CD4-positive, alpha-beta T cell (primary cell): ENCODE results near the gene TENT4A. TPM values are rescaled to one million over a fixed set of nuclear protein-coding genes. Genes with fewer than 3 reads are reported as not detected.

Experiments used
- ATAC-seq: fragments of 200-7000 bp; cut with Tn5 transposase; one replicate; pipeline ENCODE4 v1.10.0; 2022; ENCODE audit warnings: mild to moderate bottlenecking; ENCODE audit not compliant: poor library complexity
- CTCF ChIA-PET: fragments of 350-600 bp; sonication (Branson Sonifier 250); formaldehyde crosslinking; loops from one replicate; lab custom pipeline; 2021; ENCODE audit warnings: antibody characterized with exemption, inconsistent platforms; lab: Charles Lee
- POLR2A ChIA-PET: fragments of 350-600 bp; sonication (Branson Sonifier 250); formaldehyde crosslinking; loops from one replicate; lab custom pipeline; 2021; ENCODE audit warnings: antibody characterized with exemption, inconsistent platforms; lab: Charles Lee
- DNase-seq, 14 experiments: peaks; one replicate each; pipeline ENCODE4 v3.0.0-alpha.2; 2013 to 2020; ENCODE audit warnings: mixed read lengths in 2 of 14
- H3K27ac ChIP-seq, 2 donors: one replicate each; pipeline versions ENCODE4 v1.5.1 to v1.7.0; 2013; ENCODE audit warnings: low read length in 2 of 2, low read depth in 1 of 2, mild to moderate bottlenecking in 1 of 2
- H3K27me3 ChIP-seq, 2 experiments: 1 replicate in 1 of 2; 2 replicates in 1 of 2; pipeline versions ENCODE4 v1.6.1 to v1.7.0; 2013; ENCODE audit warnings: low read length in 2 of 2, control low read depth in 1 of 2, mild to moderate bottlenecking in 1 of 2, moderate library complexity in 1 of 2; ENCODE audit not compliant: insufficient read depth in 2 of 2, control insufficient read depth in 1 of 2
- H3K36me3 ChIP-seq: one replicate; pipeline ENCODE4 v1.6.1; 2013; ENCODE audit warnings: low read length, control low read depth; ENCODE audit not compliant: insufficient read depth
- H3K4me1 ChIP-seq: one replicate; pipeline ENCODE4 v1.6.1; 2013; ENCODE audit warnings: low read length, control low read depth; ENCODE audit not compliant: insufficient read depth
- H3K4me3 ChIP-seq: one replicate; pipeline ENCODE4 v1.5.1; 2013; ENCODE audit warnings: mild to moderate bottlenecking, low read length, moderate library complexity
- H3K9me3 ChIP-seq, 2 experiments: 1 replicate in 1 of 2; 2 replicates in 1 of 2; pipeline versions ENCODE4 v1.6.1 to v1.7.0; 2013; ENCODE audit warnings: low read length in 2 of 2, mild to moderate bottlenecking in 2 of 2, control low read depth in 1 of 2, moderate library complexity in 1 of 2; ENCODE audit not compliant: control insufficient read depth in 1 of 2, insufficient read depth in 1 of 2
- H3K27ac Mint-ChIP-seq: one replicate; pipeline ENCODE4 v1.8.0; 2020; ENCODE audit warnings: mixed read lengths
- H3K27me3 Mint-ChIP-seq: one replicate; pipeline ENCODE4 v1.8.0; 2021; ENCODE audit warnings: mixed read lengths
- H3K36me3 Mint-ChIP-seq: one replicate; pipeline ENCODE4 v1.8.0; 2021; ENCODE audit warnings: low read depth, mixed read lengths
- H3K4me1 Mint-ChIP-seq: one replicate; pipeline ENCODE4 v1.8.0; 2021; ENCODE audit warnings: low read depth, mixed read lengths
- H3K4me3 Mint-ChIP-seq: one replicate; pipeline ENCODE4 v1.8.0; 2020; ENCODE audit warnings: mild to moderate bottlenecking, mixed read lengths
- H3K9me3 Mint-ChIP-seq: one replicate; pipeline ENCODE4 v1.8.0; 2020; ENCODE audit warnings: mixed read lengths
- CTCF ChIP-seq: fragments of 200-600 bp; IDR thresholded peaks from one replicate; pipeline ENCODE4 v1.8.0; 2022; ENCODE audit warnings: antibody characterized with exemption, mild to moderate bottlenecking
- intact Hi-C, 2 experiments: fragments of 100-400 bp; cut with DNase I in 1 of 2; cut with micrococcal nuclease in 1 of 2; formaldehyde crosslinking; loops; one replicate each; pipeline versions ENCODE4 v1.15.1 to v1.9.0; 2023 to 2025; cut with DNase I, micrococcal nuclease
- total RNA-seq, 174 experiments: library from RNA in 2 of 174; stranded (reverse) in 2 of 174; gene quantifications; one replicate each; pipeline ENCODE4 v1.2.3 and lab custom pipeline; 2021 to 2026

TENT4A gene
- total RNA-seq, 2 experiments from 2014 or later: 49.2 to 51.9 TPM

GRCh38 chr5:6711409-6712141 is 1.7 kb upstream of the TENT4A start:
- peak overlapping the region; percentile 95 for H3K4me3 Mint-ChIP-seq
- H3K36me3 Mint-ChIP-seq: peaks cover 20% of the 10 kb centered on the region
- Histone ChIP-seq H3K27ac (peak overlapping the region in 1 of 2 donors; percentile 72), H3K9me3 (no peaks in the 10 kb centered on the region), H3K27me3 (no peaks in the 10 kb centered on the region), H3K4me1 (peaks cover 23% of the 10 kb centered on the region), H3K4me3 (peak overlapping the region; percentile 91), H3K36me3 (no peaks in the 10 kb centered on the region)
- no peaks in the 10 kb centered on the region for H3K9me3 Mint-ChIP-seq
- ATAC-seq (no peak), DNase-seq (no peak)
- H3K4me1 Mint-ChIP-seq: peaks cover 28% of the 10 kb centered on the region
- ChIA-PET POLR2A (interaction anchor here (1.0 to 2.8 kb wide), 2 partner anchors 18 to 79 kb away, joined by 3 to 32 read pairs; partner anchors contain the start of genes NSUN2 and SRD5A1), CTCF (interaction anchor here (0.7 to 1.7 kb wide), 3 partner anchors 34 to 84 kb away, joined by 3 to 5 read pairs (median 5); partner anchors contain the start of genes NSUN2 and SRD5A1)
- intact Hi-C loops: loop anchor here in 1 of 2 experiments (5.0 to 10.0 kb wide), 2 partner anchors 1161 to 1217 kb away; no protein-coding TSS in a partner anchor
- H3K27ac Mint-ChIP-seq: peak overlapping the region; percentile 78
- no peaks in the 10 kb centered on the region for H3K27me3 Mint-ChIP-seq
- no peak for TF ChIP-seq CTCF

GRCh38 chr5:6712142-6712576 is 1.1 kb upstream of the TENT4A start:
- Mint-ChIP-seq H3K27me3 (no peaks in the 10 kb centered on the region), H3K27ac (peak overlapping the region; percentile 78), H3K4me3 (peak overlapping the region; percentile 95), H3K4me1 (peaks cover 34% of the 10 kb centered on the region), H3K36me3 (peaks cover 20% of the 10 kb centered on the region), H3K9me3 (no peaks in the 10 kb centered on the region)
- Histone ChIP-seq H3K27me3 (no peaks in the 10 kb centered on the region), H3K4me3 (peak overlapping the region; percentile 91), H3K9me3 (no peaks in the 10 kb centered on the region), H3K27ac (peak overlapping the region; percentile 72 to 84), H3K4me1 (peaks cover 29% of the 10 kb centered on the region), H3K36me3 (no peaks in the 10 kb centered on the region)
- DNase-seq (peak in 13 of 14 experiments; percentile 13 to 73 (median 31)), ATAC-seq (peak; percentile 1)
- TF ChIP-seq CTCF: no peak
- ChIA-PET CTCF (interaction anchor here (0.7 to 1.7 kb wide), 3 partner anchors 33 to 85 kb away, joined by 3 to 5 read pairs (median 5); partner anchors contain the start of genes NSUN2 and SRD5A1), POLR2A (interaction anchor here (1.0 to 2.8 kb wide), 2 partner anchors 17 to 79 kb away, joined by 3 to 32 read pairs; partner anchors contain the start of genes NSUN2 and SRD5A1)
- intact Hi-C loops: loop anchor here in 1 of 2 experiments (5.0 to 10.0 kb wide), 2 partner anchors 1160 to 1217 kb away; no protein-coding TSS in a partner anchor

GRCh38 chr5:6712577-6713273 is 507 bp upstream of the TENT4A start:
- Mint-ChIP-seq H3K27ac (peak overlapping the region; percentile 78), H3K4me3 (peak overlapping the region; percentile 95), H3K9me3 (no peaks in the 10 kb centered on the region), H3K36me3 (peaks cover 21% of the 10 kb centered on the region), H3K27me3 (no peaks in the 10 kb centered on the region), H3K4me1 (peaks cover 40% of the 10 kb centered on the region)
- H3K27me3 ChIP-seq: no peaks in the 10 kb centered on the region
- H3K4me1 ChIP-seq: peaks cover 34% of the 10 kb centered on the region
- ChIA-PET CTCF (interaction anchor here (1.7 kb wide), 1 partner anchor 80 kb away, joined by 5 read pairs; the partner anchor contains the start of genes NSUN2 and SRD5A1), POLR2A (interaction anchor here (0.6 to 2.8 kb wide), 8 partner anchors 17 to 1290 kb away, joined by 3 to 32 read pairs (median 4); partner anchors contain the start of genes ICE1, MED10, NSUN2 and SRD5A1)
- peak overlapping the region; percentile 72 to 84 for H3K27ac ChIP-seq
- ATAC-seq: peak; percentile 71
- no peaks in the 10 kb centered on the region for H3K9me3 ChIP-seq
- intact Hi-C loops: loop anchor here (1.0 to 10.0 kb wide), 4 partner anchors 79 to 1290 kb away; partner anchors contain the start of genes NSUN2 (in 2 of the 2), SRD5A1 (in 2 of the 2) and ICE1 (in 1 of the 2)
- TF ChIP-seq CTCF: no peak
- H3K36me3 ChIP-seq: no peaks in the 10 kb centered on the region
- peak overlapping the region; percentile 91 for H3K4me3 ChIP-seq
- peak in 9 of 14 experiments; percentile 94 to 99 (median 97) for DNase-seq
